GM21576 (cell line): ENCODE results near the gene MXRA7.
"Not testable (repeated sequence)": the region's sequence is repeated elsewhere in the genome, so short reads cannot be mapped to it uniquely, and the experiment has no call there.

Experiments
- ATAC-seq: cut with Tn5 transposase; IDR thresholded peaks from one replicate; pipeline ENCODE4 v1.9.1; 2021; ENCODE audit warnings: mild to moderate bottlenecking, moderate library complexity; ENCODE audit not compliant: unreplicated experiment

Gene MXRA7, protein sequence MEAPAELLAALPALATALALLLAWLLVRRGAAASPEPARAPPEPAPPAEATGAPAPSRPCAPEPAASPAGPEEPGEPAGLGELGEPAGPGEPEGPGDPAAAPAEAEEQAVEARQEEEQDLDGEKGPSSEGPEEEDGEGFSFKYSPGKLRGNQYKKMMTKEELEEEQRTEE

DNA sequence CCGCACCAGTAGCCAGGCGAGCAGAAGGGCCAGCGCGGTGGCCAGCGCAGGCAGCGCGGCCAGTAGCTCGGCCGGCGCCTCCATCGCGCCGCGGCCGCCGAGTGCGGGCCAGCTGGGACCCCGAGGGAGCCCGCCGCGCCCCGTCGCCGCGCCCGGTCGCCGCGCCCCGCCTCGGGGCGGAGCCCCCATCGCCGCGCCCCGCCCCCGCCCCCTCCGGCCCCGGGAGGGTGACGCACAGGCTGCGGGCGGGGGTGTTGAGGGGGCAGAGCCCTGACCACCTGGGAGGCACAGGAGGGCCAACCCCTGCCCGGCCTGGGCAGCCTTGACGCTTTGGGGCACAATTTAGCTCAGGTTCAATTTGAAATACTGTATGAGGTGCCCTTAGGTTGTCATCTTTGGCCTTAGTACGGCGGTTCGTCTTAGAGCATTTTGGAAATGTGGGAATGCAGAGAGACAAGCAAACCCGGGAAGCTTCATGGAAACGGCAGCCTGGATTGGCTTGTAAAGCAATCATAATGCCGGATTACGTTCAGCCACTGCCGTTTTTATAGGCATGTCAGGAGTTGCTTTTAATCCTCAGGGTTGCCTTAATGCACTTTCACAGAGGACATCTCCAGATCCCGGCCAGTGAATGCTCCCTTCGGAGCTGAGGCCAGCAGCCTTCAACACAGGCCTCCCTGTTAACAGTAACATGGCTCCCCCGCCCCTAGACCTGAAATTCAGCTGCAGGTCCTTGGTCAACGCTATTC, at the start of gene MXRA7:
TSS of gene MXRA7 (minus strand) at position 103 of the 749 bp plus-strand sequence. CDS start at position 84, 19 bp downstream.
- no peak for ATAC-seq

DNA sequence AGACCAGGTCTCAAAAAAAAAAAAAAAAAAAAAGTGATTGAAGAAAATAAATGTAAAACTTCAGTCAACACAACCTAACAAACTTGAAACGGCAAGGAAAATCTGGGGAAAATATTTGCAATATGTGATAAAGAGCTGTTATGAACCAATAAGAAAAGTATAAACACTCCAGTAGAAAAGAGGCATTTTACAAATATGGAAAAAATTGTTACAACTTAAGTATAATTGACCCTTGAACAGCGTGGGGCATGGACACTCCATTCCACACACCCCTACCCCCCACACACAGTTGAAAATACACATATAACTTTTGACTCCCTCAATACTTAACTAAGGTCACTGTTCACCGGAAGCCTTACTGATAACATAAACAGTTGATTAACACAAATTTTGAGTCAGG, 47.8 kb upstream of the MXRA7 start:
- no peak for ATAC-seq

DNA sequence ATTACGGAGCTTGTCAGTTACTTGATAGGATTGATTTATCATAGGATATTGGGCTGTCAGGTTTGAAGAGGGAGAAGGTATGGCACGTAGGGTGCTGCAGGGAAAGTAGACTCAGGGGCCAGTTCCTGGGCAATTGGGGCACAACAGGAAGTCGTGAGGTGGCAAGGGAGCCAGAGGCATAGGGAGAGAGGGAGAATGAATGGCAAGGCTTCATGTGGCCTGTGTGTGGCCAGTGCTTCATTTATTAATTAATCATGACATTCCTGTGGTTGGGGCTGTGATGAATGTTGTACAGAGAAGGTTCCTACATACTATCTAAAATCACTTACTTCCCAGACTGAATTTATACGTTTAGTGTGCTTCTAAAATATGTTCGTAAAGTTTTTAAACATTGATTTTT, 46.5 kb upstream of the MXRA7 start:
- no peak for ATAC-seq

DNA sequence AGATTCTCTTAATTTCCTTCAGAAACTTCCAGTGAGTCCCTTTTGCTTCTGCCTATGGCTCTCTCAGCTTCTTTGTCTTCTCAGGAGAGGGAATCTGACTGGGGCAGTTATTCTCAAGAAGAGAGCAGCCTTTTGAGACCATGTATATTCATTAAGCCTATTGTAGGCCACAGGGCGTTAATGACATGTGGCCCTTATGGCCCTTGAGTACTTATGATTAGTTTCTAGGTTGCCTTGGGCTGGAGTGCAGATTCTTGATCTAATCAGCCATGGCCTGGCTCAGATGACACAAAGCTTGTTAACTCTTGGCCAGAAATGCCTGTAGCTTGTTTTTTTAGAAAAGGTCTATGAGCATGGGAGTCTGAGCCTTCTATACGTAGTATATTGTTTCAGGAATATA, 44.5 kb upstream of the MXRA7 start:
- ATAC-seq, result no peak

DNA sequence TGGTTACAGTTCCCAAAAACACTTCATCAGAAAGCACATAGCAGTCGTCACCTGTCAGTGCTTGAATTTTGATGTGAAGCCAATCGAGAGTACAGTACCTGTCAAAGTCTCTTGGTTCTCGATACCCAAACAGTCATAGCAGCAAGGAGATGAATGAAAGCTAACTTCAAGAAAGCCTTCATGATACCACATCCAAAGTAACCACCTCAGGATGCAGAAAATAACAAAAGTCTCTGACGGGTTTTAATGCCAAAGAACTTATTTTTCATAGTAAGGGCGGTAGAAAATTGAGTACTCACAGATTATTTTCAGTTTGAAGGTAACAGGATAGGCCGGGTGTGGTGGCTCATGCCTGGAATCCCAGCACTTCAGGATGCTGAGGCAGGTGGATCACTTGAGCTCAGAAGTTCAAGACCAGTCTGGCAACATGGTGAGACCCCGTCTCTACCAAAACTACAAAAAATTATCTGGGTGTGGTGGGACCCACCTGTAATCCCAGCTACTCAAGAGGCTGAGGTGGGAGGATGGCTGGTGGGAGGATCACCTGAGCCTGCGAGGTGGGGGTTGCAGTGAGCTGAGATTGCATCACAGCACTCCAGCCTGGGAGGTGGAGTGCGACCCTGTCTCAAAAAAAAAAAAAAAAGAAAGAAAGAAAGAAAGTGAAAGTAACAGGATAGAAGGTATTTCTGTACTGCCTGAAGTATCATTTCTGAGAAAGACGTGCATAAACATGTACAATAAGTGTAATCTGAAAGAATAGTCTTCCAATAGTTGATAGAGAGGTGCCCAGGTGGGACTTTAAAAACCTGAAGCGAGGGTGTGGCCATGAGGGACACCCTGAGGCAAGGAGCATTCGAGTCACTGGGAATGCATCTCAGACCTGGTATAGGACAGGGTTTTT, 42.5 kb upstream of the MXRA7 start:
- no peak for ATAC-seq

DNA sequence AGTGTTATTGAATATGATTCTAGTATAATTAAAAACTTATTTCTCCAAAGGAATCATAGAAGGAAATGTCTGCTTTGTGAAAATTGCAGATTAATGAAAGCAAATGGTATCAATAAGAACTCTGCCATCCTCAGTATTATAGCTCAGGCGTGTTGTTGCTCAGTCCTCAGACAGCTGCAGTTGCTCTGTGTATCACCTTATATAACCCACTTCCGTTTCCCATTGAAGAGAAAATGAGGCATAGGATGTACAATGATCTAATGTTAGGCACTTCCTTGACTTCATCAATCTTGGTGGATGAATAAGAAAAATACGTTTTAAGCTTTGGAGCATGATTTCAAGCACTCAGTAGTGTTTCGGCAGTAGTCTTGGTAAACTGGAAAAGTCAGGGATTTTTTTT, 41.2 kb upstream of the MXRA7 start:
- ATAC-seq, result no peak

DNA sequence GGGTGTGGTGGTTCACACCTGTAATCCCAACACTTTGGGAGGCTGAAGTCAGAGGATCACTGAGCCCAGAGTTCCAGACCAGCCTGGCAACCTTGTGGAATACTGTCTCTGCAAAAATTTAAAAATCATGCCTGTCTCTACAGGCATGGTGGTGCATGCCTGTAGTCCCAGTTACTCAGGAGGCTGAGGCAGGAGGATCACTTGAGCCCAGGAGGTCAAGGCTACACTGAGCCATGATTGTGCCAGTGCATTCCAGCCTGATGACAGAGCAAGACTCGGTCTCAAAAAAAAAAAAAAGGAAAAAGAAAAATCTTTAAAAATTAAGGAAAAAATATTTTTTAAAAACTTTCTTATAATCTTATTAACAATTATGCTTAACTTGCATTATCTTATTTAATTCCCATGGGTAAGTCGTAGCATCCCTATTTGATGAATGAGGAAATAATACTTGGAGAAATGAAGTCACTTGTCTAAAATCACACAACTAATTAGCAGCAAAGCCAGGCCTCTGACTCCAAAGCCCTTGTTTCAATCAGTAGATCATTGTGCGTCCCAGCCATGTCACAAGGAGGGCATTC, 40.7 kb upstream of the MXRA7 start:
- ATAC-seq, result no peak

DNA sequence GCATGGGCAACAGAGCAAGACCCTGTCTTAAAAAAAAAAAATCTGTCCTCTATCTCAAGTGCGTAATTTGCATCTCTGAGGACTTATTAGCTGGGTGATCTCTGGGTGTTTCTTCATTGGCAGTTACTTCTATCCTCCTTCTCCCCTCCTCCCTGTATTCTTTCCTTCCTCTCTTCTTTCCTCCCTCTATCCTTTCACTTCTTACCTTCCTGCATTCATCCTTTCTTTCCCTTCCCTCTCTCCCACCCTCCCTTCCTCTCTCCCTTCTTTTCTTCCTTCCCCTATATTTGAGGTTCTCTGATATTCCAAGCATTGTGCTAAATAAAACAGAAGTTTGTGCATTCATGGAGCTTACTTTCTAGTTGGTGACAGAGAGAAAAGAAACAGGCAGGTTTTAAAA, 37.9 kb upstream of the MXRA7 start:
- no peak for ATAC-seq

DNA sequence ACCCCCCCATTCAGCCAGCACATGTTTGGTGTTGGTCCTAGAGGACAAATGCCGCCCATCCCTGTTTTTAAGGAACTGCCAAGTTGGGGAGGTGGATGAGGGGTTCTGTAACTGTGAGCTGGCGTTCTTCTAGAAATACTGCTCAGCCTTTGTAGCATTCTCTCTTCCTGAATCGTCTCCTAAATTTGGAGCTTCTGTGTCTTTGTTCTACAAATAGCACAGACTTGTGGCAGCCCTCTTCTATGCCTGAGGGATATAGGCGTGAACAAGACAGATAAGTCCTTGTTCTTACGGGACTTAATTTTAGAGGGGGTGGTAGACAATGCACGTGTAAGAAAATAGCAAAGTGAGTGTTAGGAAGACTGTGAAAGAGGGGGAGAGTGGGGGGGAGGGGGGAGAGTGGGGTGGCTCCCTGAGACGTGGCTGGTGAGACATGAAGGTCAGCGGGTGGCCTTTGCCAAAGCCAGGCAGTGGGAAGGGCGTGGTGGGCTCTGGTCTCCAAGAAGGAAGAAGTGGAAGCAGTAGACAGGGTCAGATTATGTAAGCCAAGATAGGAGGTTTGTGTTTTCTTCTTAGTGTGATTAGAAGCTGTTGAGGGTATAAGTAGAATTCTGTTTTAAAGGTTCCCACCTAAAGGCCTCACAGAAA, 37.1 kb upstream of the MXRA7 start:
- ATAC-seq, result no peak

DNA sequence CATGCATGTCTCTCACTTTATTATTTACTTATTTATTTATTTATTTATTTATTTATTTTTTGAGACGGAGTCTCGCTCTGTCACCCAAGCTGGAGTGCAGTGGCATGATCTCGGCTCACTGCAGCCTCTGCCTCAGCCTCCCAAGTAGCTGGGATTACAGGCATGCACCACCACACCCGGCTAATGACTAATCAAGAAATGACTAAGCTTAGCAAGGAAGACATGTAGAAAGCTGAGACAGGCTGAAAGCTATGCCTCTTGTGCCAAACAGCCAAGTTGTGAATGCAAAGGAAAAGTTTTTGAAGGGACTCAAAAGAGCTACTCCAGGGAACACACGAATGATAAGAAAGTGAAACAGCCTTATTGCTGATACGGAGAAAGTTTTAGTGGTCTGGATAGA, 35.0 kb upstream of the MXRA7 start:
- not testable (repeated sequence) for ATAC-seq

DNA sequence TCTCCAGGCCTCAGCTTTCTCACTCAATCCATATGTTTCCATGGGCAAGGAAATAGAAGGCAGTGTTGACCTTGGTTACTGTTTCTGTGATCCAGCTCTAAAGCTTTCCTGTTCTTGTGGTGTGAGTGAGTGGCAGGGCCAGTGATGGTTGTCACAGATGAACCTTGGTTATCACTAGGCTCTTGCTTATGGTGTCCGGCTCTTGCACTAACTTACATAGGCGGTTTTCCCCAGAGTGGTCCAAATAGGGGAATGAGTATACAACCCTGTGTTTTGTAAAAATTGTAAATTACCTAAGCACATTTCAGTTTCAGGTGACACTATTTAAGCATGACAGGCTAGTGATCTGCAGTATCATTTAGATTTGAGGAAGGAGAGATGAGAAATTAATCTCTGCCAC, 34.0 kb upstream of the MXRA7 start:
- no peak for ATAC-seq

DNA sequence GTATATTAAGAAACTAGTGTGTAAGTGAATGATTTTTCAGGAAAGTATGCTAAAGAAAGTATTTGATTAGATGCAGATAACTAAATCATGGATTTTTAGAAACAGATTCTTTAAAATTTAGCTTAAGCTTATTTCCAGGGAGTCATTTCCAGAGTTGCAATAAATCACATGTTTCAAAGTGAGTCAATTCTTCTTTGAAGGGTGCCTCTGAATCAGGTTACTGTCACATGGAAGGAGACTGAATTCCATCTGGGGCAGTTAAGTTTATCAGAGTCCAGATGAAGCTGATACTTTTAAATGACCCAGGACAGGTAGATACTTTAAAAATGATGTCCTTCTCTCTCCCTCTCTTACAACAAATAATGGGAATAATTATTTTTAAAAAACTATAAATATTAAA, 32.2 kb upstream of the MXRA7 start:
- ATAC-seq, result no peak

DNA sequence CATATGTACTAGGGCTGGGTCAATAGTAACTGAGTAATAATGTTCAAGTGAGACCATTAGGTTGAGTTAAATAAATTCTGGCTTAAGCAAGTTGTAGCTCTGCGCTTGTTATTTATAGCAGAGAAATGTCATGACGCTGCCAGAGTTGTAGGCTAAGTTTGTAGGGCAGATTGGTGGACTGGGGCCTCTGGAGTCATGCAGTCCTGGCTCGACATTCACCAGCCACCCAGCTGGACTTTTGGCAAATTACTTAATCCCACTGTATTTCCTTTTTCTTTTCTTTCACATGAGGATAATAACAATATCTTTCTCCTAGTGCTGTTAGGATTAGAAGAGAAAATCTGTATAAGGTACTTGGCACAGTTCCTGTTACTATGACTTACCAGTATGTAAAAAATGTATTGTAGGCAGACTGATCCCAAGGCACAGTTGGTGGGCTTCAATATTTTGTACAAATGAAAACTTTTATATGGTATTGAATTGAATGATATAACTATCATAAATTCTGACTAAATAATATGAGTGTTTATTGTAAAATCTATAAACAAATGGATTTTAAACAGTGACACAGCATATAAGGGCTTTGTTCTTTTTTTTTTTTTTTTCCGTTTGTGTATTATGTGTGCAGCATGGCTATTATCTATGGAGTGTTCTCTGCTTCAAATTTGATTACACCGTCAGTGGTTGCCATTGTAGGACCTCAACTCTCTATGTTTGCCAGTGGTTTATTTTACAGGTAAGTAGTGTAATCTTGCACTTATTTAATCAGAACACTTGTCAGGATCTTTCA, 29.8 kb upstream of the MXRA7 start:
- no peak for ATAC-seq

DNA sequence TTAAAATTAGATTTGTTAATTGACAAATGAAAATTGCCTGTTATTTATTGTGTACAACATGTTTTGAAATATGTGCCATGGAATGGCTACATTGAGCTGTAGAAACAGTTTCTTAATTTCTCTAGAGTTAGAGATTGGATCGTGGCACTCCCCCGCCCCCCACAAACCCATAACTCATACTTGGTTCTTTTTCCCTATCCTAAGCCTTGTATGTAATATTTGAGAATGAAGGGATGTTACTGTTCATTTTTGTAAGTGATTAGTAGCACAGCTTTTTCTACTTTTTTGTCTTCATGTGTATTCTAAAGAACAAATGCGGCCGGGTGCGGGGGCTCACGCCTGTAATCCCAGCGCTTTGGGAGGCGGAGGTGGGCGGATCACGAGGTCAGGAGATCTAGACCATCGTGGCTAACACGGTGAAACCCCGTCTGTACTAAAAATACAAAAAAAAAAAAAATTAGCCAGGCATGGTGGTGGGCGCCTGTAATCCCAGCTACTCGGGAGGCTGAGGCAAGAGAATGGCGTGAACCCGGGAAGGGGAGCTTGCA, 28.9 kb upstream of the MXRA7 start:
- ATAC-seq, result not testable (repeated sequence)

DNA sequence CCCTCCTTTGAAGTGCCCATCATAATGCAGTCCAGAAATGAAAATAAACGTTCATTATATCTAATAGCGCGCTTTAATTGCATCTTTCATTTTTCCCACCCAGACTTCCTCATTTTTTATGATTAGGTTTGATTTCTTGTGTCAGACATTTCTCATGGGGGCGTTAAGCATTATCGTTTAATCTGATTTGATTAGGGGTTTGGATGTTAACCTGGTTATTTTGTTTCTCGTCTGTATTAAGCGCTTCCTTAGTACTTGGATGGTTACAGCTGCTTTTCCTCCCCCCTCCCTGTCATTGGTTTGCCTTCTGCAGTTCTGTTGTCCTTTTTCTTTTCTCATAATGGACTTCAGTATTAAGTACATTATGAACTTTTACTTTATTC, 27.7 kb upstream of the MXRA7 start:
- no peak for ATAC-seq

DNA sequence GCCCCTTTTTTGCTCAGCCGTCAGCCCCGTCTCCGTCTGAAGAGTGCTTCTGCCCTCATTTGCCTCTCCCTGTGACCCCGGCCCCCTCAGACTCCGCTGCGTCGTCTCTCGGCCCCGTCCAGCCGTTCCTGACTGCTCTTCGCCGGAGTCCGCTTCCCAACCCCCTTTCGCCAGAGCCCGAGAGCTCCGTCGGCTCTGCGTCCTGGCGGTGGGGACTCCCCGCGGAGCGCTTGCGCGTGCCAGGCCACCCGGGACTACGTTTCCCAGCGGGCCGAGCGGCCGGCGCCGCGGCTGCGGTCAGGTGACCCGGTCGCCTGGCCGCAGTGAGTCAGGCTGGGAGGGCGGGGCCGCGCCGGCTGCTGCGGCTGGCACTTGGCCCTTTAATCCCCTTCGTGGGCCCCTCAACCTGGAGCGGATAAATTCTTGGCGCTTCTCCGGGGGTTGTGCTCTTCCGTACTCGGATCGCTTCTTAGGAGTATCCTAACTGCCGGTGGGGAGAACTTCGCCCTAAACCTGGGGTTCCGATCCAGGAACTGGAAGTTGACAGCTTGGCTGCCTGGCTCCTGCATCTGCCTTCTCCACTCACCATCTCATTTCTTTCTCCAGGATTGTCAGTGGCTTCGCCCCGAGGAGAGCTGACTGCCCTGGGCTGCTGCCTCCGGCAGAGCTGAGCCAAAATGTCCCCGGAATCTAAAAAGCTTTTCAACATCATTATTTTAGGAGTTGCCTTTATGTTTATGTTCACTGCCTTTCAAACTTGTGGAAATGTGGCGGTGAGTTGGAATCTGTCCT, 27.1 kb upstream of the MXRA7 start, which contains the start of gene MFSD11:
TSS of gene MFSD11 (plus strand) at position 444 of the 792 bp plus-strand sequence. CDS start at position 678, 234 bp downstream.
- ATAC-seq, result peak; percentile 49

DNA sequence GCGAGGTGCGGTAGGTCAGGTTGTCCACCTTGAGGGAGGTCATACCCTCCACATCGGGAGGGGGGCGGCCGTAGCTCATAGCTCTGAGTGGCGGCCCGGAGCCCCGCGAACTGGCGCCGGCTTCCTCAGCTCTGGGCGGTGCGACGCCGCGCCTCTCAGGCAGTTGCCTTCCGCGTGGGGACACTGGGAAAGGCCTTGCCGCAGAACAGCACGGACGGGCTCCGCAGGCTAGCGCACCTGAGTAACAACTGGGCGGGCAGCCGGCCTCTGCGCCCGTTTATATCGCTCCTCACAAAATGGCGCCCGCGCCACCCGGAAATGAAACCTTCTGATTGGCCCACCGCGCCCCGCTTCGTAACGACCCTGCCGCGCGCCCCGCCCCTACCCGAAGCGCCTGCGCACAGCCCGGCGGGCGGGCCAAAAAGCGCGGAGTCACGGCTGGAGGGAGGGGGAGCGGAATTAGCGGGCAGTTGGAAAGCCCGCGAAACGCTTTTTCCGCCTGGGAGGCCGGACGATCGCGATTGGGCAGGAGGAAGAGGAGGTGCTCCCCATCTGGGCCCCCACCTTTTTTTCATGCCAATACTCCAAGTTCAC, 26.4 kb upstream of the MXRA7 start, which contains the start of gene SRSF2:
TSS of gene SRSF2 (minus strand) at position 250 of the 594 bp plus-strand sequence. CDS start at position 79, 171 bp downstream.
- peak; percentile 66 for ATAC-seq

DNA sequence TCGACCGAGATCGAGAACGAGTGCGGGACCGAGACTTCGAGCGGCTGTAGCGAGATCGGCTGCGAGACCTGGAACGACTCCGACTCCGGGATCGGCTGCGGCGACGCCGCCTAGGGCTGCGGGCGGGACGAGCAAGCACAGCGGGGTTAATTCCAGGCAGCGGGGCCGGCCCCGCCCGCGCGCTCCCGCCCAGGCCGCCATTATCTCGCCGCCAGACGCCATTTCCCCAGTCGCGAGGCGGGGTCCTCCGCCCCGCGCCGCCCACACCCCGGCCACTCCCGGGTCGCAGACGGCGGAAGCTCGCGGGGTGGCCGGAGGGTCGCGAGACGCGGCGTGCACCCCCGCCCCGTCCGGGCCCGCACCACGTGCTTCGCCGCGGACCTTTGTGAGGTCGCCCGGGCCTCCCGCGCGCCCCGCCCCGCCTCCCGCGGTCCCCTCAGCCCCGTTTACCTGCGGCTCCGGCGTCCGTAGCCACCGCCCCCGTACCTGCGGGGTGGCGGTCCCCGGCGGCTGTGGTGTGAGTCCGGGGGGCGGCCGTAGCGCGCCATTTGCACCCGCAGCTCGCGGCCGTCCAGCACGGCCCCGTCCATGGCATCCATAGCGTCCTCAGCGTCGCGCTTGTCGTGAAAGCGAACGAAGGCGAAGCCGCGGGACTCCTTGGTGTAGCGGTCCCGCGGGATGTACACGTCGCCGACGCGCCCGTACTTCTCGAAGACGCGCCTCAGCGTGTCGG, 25.8 kb upstream of the MXRA7 start:
- peak; percentile 7 for ATAC-seq
